SH-SY5Y (cell line): ENCODE measurements around the gene SAMD4B.

Experiments used
- GATA2 ChIP-seq: IDR thresholded peaks from 2 replicates; pipeline ENCODE4 v1.6.1; 2011; ENCODE audit warnings: mild to moderate bottlenecking, low read depth, low read length
- GATA3 ChIP-seq: IDR thresholded peaks from 2 replicates; pipeline ENCODE4 v1.6.1; 2011; ENCODE audit warnings: low read depth, mild to moderate bottlenecking, low read length, moderate library complexity

Gene SAMD4B

DNA sequence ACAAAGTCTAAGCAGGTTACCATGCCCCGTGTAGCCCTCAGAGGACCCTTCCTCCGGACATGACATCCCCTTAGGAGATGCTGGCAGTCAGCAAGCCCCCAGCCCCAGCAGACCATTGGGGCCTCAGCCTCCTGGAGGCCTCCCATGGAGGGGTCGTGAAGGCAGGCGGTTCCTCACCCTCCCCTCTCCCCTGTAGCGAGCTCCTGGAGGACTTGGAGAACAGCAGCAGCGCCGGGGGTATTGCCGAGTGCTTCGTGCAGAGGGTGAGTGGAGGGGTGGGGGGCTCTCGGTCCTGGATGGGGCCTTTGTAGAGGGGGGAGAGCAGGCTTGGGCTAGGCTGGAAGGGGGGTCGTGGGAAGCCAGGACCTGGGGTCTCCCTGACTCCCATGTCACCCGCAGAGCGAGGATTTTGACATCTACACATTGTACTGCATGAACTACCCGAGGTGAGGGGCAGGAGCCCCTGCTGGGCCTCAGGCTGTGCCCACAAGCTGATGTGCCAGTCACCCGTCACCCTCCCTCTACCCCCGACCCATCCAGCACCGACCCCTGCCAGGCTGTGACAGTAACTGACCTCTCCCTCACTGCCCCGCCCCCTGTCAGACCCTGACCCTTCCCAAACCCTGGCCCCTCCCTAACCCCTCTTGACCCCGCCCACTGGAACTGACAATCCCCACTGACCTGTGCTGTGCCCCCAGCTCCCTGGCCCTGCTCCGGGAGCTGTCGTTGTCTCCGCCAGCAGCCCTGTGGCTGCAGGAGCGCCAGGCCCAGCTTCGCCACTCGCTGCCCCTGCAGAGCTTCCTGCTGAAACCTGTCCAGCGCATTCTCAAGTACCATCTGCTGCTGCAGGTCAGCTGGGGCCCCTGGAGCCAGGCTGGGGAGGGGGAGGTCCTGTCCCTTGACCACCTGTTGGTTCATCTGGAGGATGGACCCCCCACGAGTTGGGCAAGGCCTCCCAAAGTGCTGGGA lies 74.2 kb downstream of the SAMD4B start:
- TF ChIP-seq GATA3 (no peak), GATA2 (no peak)

DNA sequence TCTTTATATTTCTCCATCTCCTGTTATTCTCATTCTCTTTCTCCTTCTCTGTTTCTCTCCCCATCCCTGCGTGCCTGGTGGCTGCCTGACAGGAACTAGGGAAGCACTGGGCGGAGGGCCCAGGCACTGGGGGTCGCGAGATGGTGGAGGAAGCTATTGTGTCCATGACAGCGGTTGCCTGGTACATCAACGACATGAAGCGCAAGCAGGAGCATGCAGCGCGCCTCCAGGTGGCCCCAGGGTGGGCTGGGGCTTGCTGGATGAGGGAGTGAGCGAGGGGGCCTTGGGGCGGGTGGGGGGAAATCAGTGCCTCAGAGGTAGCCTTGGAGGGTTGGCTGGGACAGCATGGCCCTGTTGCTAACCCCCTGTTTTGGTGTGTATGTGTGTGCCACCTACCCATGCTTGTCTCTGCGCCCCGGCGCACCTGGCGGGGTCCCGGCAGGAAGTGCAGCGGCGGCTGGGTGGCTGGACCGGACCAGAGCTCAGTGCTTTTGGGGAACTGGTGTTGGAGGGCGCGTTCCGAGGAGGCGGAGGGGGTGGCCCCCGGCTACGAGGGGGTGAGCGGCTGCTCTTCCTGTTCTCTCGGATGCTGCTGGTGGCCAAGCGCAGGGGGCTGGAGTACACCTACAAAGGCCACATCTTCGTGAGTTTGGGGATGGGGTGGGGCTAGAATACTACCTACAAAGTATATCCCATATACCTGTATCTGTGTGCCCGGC lies 75.4 kb downstream of the SAMD4B start:
- no peak for TF ChIP-seq GATA3
- TF ChIP-seq GATA2, result no peak

- TF ChIP-seq GATA3 (no peak), GATA2 (no peak)
Observed at GRCh38 chr19:39419003-39419402, 76.8 kb downstream of the SAMD4B start.

DNA sequence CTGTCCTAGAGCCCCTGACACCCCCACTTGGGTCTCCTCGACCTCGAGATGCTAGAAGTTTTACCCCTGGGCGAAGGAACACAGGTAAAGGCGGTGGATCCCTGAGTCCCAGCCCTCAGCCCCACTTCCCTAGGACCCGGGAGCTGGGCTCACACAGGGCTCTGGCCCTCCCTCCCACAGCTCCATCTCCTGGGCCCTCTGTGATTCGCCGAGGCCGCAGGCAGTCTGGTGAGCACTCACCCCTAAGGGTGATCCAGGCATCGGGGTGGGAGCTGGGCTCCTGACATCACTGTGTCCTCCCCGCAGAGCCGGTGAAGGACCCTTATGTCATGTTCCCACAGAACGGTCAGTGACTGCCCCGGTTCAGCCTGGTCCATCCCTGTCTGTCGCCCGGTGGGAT lies 78.5 kb downstream of the SAMD4B start:
- no peak for TF ChIP-seq GATA3

- no peak for TF ChIP-seq GATA2
- TF ChIP-seq GATA3, result no peak
Observed at GRCh38 chr19:39422020-39422419, 79.8 kb downstream of the SAMD4B start.

GRCh38 chr19:39423258-39424086 lies 81.3 kb downstream of the SAMD4B start:
- TF ChIP-seq GATA3 (no peak), GATA2 (no peak)

DNA sequence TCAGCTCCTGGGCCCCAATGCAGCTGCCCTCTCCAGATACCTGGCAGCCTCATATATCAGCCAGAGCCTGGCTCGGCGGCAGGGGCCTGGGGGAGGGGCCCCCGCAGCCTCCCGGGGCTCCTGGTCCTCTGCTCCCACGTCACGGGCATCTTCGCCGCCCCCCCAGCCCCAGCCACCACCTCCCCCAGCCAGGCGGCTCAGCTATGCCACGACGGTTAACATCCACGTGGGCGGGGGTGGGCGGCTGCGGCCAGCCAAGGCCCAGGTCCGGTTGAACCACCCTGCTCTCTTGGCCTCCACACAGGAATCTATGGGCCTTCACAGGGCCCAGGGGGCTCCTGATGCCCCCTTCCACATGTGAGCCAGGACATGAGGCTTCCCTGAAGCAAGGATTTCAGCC lies 82.7 kb downstream of the SAMD4B start:
- TF ChIP-seq GATA3 (no peak), GATA2 (no peak)

- TF ChIP-seq GATA3, result no peak
- no peak for TF ChIP-seq GATA2
Observed at GRCh38 chr19:39425744-39426143, 83.5 kb downstream of the SAMD4B start.

- TF ChIP-seq GATA2 (no peak), GATA3 (no peak)
Observed at GRCh38 chr19:39426170-39426569, 83.9 kb downstream of the SAMD4B start.

DNA sequence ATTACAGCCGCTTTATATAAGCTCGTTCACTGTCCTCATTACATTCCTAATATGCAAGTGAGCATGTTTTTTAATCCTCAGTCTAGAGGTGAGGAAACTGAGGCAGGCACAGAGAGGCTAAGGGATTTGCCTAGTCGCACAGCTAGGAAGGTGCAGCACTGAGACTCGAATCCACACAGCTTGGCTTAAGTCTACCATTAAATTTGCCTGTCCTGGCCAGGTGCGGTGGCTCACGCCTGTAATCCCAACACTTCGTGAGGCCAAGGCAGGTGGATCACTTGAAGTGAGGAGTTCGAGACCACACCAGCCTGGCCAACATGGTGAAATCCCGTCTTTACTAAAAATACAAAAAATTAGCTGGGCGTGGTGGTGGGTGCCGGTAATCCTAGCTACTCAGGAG lies 85.5 kb downstream of the SAMD4B start:
- TF ChIP-seq GATA3 (no peak), GATA2 (no peak)

- TF ChIP-seq GATA2, result no peak
- TF ChIP-seq GATA3, result no peak
Observed at GRCh38 chr19:39428283-39429112, 86.3 kb downstream of the SAMD4B start.

DNA sequence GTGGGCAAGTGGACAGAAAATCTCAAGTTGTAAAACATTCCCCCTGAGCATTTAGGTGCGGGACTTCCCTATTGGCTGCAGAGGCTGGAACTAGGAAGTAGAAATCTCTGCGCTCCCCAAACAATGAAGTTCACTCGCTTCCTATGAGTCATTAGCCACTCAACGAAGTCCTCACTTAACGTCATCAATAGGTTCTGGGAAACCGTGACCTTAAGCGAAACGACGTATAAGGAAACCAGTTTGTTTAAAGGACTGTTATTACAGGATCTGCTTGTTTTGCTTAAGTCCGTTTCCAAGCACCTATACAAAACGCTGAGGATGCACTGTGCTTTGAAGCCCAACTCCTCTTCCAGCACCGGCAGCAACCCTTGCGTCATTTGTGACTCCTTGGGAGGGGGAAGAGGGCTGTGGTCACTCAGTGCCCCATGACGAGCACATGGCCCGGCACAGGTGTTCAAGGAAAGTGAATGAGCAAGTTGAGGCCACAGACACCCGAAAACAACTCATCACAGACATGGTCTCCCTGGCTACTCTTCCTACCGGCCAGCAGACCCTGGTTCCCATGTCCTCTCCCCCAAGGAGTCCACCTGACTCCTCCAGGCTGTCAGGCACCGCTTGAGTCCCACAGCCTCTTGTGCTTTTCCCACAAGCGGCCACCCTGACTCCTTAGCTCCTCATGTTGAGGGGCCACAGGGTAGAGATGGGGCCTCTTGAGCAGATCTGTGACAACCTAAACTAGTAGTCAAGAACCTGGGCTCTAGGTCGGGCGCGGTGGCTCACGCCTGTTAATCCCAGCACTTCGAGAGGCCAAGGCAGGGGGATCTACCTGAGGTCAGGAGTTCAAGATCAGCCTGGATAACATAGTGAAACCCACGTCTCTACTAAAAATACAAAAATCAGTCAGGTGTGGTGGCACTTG lies 88.7 kb downstream of the SAMD4B start:
- TF ChIP-seq GATA3 (no peak), GATA2 (no peak)

DNA sequence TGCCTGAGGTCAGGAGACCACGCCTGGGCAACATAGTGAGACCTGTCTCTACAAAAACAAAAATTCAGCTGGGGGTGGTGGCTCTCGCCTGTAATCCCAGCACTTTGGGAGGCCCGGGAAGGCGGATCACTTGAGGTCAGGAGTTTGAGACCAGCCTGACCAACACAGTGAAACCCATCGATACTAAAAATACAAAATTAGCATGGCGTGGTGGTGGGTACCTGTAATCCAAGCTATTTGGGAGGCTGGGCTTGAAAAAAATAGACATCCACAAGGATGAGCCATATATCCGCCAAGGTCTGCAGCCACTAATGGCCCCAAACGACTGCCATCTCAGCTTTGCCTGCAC lies 90.4 kb downstream of the SAMD4B start:
- no peak for TF ChIP-seq GATA3
- no peak for TF ChIP-seq GATA2
